ENCODE results near the gene INTS4.

- TF ChIP-seq CTCF (IDR thresholded peaks at IDR 0.05), result no peak
- no peak for TF ChIP-seq POLR2A (IDR thresholded peaks at IDR 0.05)
Measured at GRCh38 chr11:78041843-78042440, 47.5 kb upstream of the INTS4 start.
